ENCODE results near the gene IPO13.

The IPO13 gene

GRCh38 chr1:43946236-43947060 lies at the start of gene IPO13:
IPO13 (plus strand) TSS chr1:43946950; CDS start chr1:43947601, 651 bp downstream.
- Histone ChIP-seq H3K4me3 (ENCODE audit: low read length) (peak within 1 kb of the TSS; percentile 94), H3K4me1 (ENCODE audit: insufficient read depth, low read length) (peaks cover 10% of the 10 kb centered on the region; the same call in 1 of the 2 replicates), H3K27ac (ENCODE audit: low read length) (peak within 1 kb of the TSS; percentile 41), H3K9ac (ENCODE audit: low read depth, low read length) (peak within 1 kb of the TSS; percentile 87), H3K9me3 (ENCODE audit: insufficient read depth, low read depth, low read length) (no peaks in the 10 kb centered on the region), H3K27me3 (ENCODE audit: insufficient read depth, low read length) (no peaks in the 10 kb centered on the region), H3K36me3 (ENCODE audit: insufficient read depth, low read depth, low read length) (peaks cover 13% of the 10 kb centered on the region; the same call in 1 of the 2 replicates)

DNA sequence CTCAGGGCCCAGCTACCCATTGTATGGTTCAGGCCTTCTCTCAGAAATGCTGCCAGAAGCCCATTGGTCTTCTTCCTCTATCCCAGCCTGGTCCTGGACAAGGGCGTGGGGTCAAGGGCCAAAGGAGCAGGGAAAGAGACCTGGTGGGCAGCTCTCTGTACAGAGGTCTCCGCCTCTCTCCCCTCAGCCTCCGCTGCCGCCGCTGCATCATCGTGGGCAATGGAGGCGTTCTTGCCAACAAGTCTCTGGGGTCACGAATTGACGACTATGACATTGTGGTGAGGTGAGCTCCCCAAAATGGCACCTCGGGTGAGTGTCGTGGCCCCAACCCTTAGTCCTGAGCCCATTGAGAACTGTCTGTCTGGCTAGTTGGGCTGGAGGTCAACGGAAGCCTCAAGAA lies 47.8 kb upstream of the IPO13 start:
- Histone ChIP-seq H3K27ac (ENCODE audit: low read length) (no peak overlapping the region), H3K27me3 (ENCODE audit: insufficient read depth, low read length) (no peaks in the 10 kb centered on the region), H3K36me3 (ENCODE audit: insufficient read depth, low read depth, low read length) (no peaks in the 10 kb centered on the region), H3K9me3 (ENCODE audit: insufficient read depth, low read depth, low read length) (no peaks in the 10 kb centered on the region), H3K9ac (ENCODE audit: low read depth, low read length) (no peak overlapping the region), H3K4me1 (ENCODE audit: insufficient read depth, low read length) (no peaks in the 10 kb centered on the region), H3K4me3 (ENCODE audit: low read length) (no peak overlapping the region)

- Histone ChIP-seq H3K4me3 (ENCODE audit: low read length) (no peak overlapping the region), H3K4me1 (ENCODE audit: insufficient read depth, low read length) (no peaks in the 10 kb centered on the region), H3K27ac (ENCODE audit: low read length) (no peak overlapping the region), H3K9ac (ENCODE audit: low read depth, low read length) (no peak overlapping the region), H3K9me3 (ENCODE audit: insufficient read depth, low read depth, low read length) (no peaks in the 10 kb centered on the region), H3K36me3 (ENCODE audit: insufficient read depth, low read depth, low read length) (no peaks in the 10 kb centered on the region), H3K27me3 (ENCODE audit: insufficient read depth, low read length) (no peaks in the 10 kb centered on the region)
Observed at GRCh38 chr1:43900386-43900785, 46.4 kb upstream of the IPO13 start.

- H3K36me3 ChIP-seq (ENCODE audit: insufficient read depth, low read depth, low read length): no peaks in the 10 kb centered on the region
Observed at GRCh38 chr1:43901196-43901961, 45.4 kb upstream of the IPO13 start.

GRCh38 chr1:43902058-43902831 lies 44.5 kb upstream of the IPO13 start:
- Histone ChIP-seq H3K4me1 (ENCODE audit: insufficient read depth, low read length) (no peaks in the 10 kb centered on the region), H3K36me3 (ENCODE audit: insufficient read depth, low read depth, low read length) (no peaks in the 10 kb centered on the region), H3K9ac (ENCODE audit: low read depth, low read length) (no peak overlapping the region), H3K4me3 (ENCODE audit: low read length) (no peak overlapping the region), H3K9me3 (ENCODE audit: insufficient read depth, low read depth, low read length) (no peaks in the 10 kb centered on the region), H3K27ac (ENCODE audit: low read length) (no peak overlapping the region), H3K27me3 (ENCODE audit: insufficient read depth, low read length) (no peaks in the 10 kb centered on the region)

More at GRCh38 chr1:43901196-43901961, 45.4 kb upstream of the IPO13 start:
- Histone ChIP-seq H3K27ac (ENCODE audit: low read length) (no peak overlapping the region), H3K4me3 (ENCODE audit: low read length) (no peak overlapping the region), H3K27me3 (ENCODE audit: insufficient read depth, low read length) (no peaks in the 10 kb centered on the region), H3K9ac (ENCODE audit: low read depth, low read length) (no peak overlapping the region), H3K4me1 (ENCODE audit: insufficient read depth, low read length) (no peaks in the 10 kb centered on the region), H3K9me3 (ENCODE audit: insufficient read depth, low read depth, low read length) (no peaks in the 10 kb centered on the region)

DNA sequence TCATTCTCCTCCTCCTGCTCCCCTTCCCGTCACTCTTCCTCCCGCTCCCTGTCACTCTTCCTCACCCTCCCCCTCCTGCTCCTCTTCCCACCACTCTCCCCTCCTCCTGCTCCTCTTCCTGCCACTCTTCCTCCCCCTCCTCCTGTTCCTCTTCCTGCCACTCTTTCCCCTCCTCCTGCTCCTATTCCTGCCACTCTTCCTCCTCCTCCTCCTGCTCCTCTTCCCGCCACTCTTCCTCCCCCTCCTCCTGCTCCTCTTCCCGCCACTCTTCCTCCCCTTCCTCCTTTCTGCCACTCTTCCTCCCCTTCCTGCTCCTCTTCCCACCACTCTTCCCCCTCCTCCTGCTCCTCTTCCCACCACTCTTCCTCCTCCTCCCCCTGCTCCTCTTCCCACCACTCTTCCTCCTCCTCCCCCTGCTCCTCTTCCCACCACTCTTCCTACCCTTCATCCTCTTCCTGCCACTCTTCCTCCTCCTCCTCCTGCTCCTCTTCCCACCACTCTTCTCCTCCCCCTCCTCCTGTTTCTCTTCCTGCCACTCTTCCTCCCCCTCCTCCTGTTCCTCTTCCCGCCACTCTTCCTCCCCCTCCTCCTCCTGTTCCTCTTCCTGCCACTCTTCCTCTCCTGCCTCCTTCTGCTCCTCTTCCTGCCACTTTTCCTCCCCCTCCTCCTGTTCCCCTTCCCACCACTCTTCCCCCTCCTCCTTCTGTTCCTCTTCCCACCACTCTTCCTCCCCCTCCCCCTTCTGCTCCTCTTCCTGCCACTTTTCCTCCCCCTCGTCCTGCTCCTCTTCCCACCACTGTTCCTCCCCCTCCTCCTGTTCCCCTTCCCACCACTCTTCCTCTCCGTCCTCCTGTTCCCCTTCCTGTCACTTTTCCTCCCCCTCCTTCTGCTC lies 41.8 kb upstream of the IPO13 start:
- no peaks in the 10 kb centered on the region for H3K27me3 ChIP-seq (ENCODE audit: insufficient read depth, low read length)
- H3K4me1 ChIP-seq (ENCODE audit: insufficient read depth, low read length): no peaks in the 10 kb centered on the region
- no peak overlapping the region for H3K27ac ChIP-seq (ENCODE audit: low read length)
- no peak overlapping the region for H3K4me3 ChIP-seq (ENCODE audit: low read length)
- no peak overlapping the region for H3K9ac ChIP-seq (ENCODE audit: low read depth, low read length)
- no peaks in the 10 kb centered on the region for H3K9me3 ChIP-seq (ENCODE audit: insufficient read depth, low read depth, low read length)
- H3K36me3 ChIP-seq (ENCODE audit: insufficient read depth, low read depth, low read length): no peaks in the 10 kb centered on the region

DNA sequence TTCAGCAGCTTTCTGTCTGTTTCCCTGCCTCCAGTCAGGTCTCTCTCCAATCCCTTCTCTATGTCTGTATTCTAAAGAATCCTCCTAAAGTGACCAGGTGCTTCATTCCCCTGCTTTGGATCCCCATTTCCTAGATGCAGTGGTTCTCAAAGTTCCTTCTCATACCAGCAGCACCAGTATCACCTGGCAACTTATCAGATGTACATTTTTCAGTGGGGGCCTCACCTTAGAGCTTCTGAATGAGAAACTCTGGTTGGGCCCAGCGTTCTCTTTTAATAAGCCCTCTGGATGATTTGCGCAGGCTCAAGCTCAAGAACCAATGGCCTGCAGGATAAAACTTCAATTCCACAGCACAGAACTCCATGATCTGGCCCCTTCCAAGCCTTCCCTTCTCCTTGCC lies 38.5 kb upstream of the IPO13 start:
- Histone ChIP-seq H3K27me3 (ENCODE audit: insufficient read depth, low read length) (no peaks in the 10 kb centered on the region), H3K4me3 (ENCODE audit: low read length) (no peak overlapping the region), H3K27ac (ENCODE audit: low read length) (no peak overlapping the region), H3K9ac (ENCODE audit: low read depth, low read length) (no peak overlapping the region), H3K36me3 (ENCODE audit: insufficient read depth, low read depth, low read length) (no peaks in the 10 kb centered on the region), H3K9me3 (ENCODE audit: insufficient read depth, low read depth, low read length) (no peaks in the 10 kb centered on the region), H3K4me1 (ENCODE audit: insufficient read depth, low read length) (peaks cover 12% of the 10 kb centered on the region)

GRCh38 chr1:43908858-43909257 lies 37.9 kb upstream of the IPO13 start:
- Histone ChIP-seq H3K9ac (ENCODE audit: low read depth, low read length) (no peak overlapping the region), H3K4me3 (ENCODE audit: low read length) (no peak overlapping the region), H3K4me1 (ENCODE audit: insufficient read depth, low read length) (peaks cover 19% of the 10 kb centered on the region), H3K27ac (ENCODE audit: low read length) (no peak overlapping the region), H3K9me3 (ENCODE audit: insufficient read depth, low read depth, low read length) (no peaks in the 10 kb centered on the region), H3K36me3 (ENCODE audit: insufficient read depth, low read depth, low read length) (no peaks in the 10 kb centered on the region), H3K27me3 (ENCODE audit: insufficient read depth, low read length) (no peaks in the 10 kb centered on the region)

DNA sequence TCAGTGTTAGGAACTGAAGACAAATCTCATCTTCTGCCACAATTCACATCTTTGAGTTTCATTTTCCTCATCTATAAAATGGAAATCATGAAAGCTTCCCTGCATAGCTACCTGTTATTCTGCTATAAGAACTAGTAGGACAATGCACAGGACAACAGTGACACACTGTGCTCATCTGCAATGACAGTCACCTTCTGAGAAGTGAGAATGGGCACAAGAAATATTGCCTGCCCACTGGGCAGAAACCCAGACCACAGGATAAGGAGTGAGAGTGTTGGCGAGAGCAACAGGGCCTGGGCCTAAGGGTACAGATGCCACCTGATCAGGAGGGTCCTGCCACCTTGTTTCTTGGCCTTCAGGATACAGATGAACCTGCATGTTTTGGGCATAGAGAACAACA lies 36.4 kb upstream of the IPO13 start:
- Histone ChIP-seq H3K9me3 (ENCODE audit: insufficient read depth, low read depth, low read length) (no peaks in the 10 kb centered on the region), H3K27me3 (ENCODE audit: insufficient read depth, low read length) (no peaks in the 10 kb centered on the region), H3K4me3 (ENCODE audit: low read length) (no peak overlapping the region), H3K27ac (ENCODE audit: low read length) (no peak overlapping the region), H3K4me1 (ENCODE audit: insufficient read depth, low read length) (peaks cover 22% of the 10 kb centered on the region), H3K9ac (ENCODE audit: low read depth, low read length) (no peak overlapping the region), H3K36me3 (ENCODE audit: insufficient read depth, low read depth, low read length) (no peaks in the 10 kb centered on the region)

DNA sequence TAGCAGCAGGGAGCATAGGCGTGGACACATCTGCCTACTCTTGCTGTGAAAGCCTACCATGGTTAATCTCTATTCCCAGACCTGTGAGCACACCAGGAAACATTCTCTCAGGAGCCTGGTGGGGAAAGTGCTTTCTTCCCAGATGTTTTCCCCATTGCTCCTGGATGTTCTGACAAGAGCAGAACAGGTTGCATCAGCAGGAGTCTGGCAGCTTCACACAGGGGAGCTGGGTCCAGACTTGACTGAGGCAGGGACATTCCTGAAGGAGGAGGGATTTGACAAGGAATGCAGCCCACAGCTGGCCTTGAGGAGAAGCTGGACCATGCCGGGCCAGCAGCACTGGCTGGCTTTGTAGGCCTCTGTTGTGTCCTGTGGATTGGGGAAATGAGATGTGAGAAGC lies 34.1 kb upstream of the IPO13 start:
- Histone ChIP-seq H3K36me3 (ENCODE audit: insufficient read depth, low read depth, low read length) (no peaks in the 10 kb centered on the region), H3K27ac (ENCODE audit: low read length) (no peak overlapping the region), H3K4me3 (ENCODE audit: low read length) (no peak overlapping the region), H3K9ac (ENCODE audit: low read depth, low read length) (no peak overlapping the region), H3K4me1 (ENCODE audit: insufficient read depth, low read length) (peaks cover 22% of the 10 kb centered on the region), H3K9me3 (ENCODE audit: insufficient read depth, low read depth, low read length) (no peaks in the 10 kb centered on the region), H3K27me3 (ENCODE audit: insufficient read depth, low read length) (no peaks in the 10 kb centered on the region)

- no peaks in the 10 kb centered on the region for H3K36me3 ChIP-seq (ENCODE audit: insufficient read depth, low read depth, low read length)
- H3K4me1 ChIP-seq (ENCODE audit: insufficient read depth, low read length): peaks cover 22% of the 10 kb centered on the region
- no peaks in the 10 kb centered on the region for H3K27me3 ChIP-seq (ENCODE audit: insufficient read depth, low read length)
- no peaks in the 10 kb centered on the region for H3K9me3 ChIP-seq (ENCODE audit: insufficient read depth, low read depth, low read length)
- peak overlapping the region; percentile 34; the same call in 1 of the 2 replicates for H3K9ac ChIP-seq (ENCODE audit: low read depth, low read length)
- no peak overlapping the region for H3K27ac ChIP-seq (ENCODE audit: low read length)
- H3K4me3 ChIP-seq (ENCODE audit: low read length): no peak overlapping the region
Observed at GRCh38 chr1:43913051-43913501, 33.7 kb upstream of the IPO13 start.

Data from iPS-20b (cell line).